ENCODE data around the gene SALL1.

Gene SALL1

GRCh38 chr16:51139568-51139967 lies 11.5 kb downstream of the SALL1 start:
- no peak for DNase-seq

- no peak for DNase-seq
These were observed 12.9 kb downstream of the SALL1 start for GRCh38 chr16:51138178-51138577.

DNA sequence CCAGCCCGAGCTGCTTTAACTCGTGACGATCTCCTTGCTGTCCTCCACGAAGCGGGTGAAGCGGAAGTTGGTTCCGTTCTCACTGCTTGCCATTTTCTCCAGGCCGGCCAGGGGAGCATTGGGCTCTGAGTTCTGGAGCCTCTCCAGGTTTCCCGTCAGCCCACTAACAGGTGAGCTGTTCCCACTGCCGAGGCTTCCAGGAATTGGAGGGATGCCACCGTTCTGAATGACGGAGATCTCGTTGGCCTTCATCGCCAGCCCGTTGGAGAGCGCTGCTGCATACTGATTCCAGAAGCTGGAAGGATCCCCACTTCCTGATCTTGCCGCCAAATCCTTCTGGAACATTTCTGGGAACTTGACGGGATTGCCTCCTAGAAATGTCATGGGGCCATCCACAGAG lies 14.0 kb downstream of the SALL1 start:
- no peak for DNase-seq

- no peak for DNase-seq
These were observed 16.2 kb downstream of the SALL1 start for GRCh38 chr16:51134876-51135275.

DNA sequence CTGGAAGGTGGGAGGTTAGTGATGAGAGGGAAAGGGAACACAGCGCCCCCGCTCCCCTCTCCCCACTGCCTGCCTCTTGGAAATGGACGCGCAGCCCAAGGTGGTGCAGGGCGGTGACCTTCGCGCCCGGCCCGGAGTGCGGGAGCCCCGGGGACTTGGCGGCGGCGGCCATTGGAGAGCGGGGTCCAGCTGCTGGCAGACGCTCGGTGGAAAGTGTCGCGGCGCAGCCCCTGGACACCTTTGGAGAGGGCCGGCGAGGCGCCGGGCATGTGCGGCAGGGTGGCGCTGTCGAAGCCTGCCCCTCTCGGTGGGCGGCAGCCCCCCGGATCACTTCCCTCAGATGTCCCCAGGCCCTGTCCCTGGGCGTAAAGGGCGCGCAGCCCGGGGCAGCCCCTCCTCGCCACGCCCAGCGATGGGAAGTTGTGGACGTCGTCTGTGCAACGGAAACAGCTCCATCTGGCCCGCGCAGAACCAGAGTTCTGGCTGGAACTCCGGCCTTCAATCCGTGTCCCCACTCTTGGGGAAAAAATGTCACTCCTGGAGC lies 16.7 kb downstream of the SALL1 start:
- DNase-seq: no peak

- no peak for DNase-seq
These were observed 17.4 kb downstream of the SALL1 start for GRCh38 chr16:51133688-51134087.

DNA sequence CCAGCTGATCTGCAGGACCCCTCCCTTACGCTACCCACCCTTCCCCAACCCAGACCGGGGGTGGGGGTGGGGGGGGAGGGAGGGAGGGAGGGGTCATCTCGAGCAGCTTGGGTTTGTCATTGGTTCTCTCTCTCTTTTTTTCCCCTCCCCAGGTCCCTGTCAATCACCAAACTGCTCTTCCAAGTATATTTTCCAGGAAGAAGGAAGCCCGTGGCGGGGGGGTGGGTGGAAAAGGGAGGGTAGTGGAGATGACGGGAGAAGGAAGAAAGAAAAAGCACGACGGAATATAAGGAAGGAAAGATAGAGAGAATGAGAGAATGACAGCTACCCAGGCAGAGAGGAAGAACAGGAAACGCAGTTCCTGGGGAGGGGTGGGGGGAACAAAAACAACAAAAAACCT lies 17.9 kb downstream of the SALL1 start:
- no peak for DNase-seq

DNA sequence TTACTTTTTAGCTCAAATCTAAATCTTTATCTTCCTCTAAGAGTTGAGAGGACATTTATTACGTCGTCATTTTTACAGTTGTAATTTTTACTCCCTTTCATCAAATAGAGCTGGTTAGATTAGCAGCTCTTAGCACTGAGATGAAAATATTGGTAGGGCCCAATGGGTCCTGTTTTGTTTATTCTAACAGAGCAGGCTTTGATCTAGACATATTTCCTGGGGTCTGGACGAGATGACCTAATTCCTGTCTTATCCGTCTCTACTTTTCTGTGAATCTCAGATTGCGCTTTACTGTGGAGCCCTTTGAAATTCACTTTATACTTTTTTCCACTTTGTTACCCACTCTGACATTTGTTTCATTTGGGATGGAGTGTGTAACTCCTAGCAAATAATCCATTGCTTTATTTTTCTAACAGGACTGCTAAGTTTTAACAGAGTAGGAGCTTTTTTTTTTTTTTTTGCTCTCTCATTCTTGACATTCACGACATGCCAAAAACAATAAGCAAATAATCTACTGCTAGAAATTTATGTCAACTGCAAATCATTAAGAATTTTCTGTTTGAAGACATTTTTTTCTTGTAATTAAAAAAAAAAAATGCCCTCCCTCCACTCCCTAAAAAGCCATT lies 18.5 kb downstream of the SALL1 start:
- no peak for DNase-seq

- DNase-seq: no peak
These were observed 19.5 kb downstream of the SALL1 start for GRCh38 chr16:51131619-51132018.

DNA sequence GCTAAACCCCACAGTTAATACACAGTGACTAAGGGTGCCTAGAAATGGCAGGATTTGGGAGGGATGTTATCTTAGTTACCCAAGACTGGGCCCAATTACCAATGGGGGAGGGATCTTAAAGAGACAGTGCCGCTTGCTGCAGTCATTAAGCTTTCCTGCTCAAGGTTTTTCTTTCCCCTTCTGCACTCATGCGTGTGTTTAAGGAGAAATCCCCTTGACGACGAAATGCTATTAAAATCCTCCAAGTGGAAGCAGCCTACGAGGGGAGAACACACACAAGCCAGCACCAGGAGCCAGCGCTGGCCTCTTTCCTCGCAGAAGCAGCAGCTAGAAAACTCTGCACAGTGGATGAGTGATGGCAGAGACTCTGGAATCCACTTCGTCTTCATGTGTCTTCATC lies 22.0 kb downstream of the SALL1 start:
- DNase-seq: no peak

DNA sequence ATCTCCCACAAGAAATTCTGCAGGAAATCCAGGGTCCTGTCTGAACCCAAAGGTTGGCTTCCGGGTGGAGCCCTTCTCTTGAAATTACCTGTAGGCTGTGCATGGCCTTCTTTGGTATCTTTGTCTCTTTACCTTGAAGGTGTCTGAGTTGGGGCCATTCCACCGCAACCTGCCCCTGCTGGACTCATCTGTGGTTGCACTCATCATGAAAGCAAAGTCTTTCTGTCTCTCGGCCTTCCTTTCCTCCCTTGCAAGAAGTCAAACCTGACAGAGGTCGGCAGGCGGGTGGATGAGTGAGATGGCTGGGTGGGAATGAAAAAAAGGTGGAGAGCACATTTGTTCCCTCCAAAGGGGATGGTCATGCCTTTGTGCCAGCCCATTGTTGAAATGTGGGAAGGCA lies 25.1 kb downstream of the SALL1 start:
- no peak for DNase-seq

GRCh38 chr16:51124896-51125295 lies 26.2 kb downstream of the SALL1 start:
- no peak for DNase-seq

GRCh38 chr16:51121850-51122249 lies 29.2 kb downstream of the SALL1 start:
- no peak for DNase-seq

DNA sequence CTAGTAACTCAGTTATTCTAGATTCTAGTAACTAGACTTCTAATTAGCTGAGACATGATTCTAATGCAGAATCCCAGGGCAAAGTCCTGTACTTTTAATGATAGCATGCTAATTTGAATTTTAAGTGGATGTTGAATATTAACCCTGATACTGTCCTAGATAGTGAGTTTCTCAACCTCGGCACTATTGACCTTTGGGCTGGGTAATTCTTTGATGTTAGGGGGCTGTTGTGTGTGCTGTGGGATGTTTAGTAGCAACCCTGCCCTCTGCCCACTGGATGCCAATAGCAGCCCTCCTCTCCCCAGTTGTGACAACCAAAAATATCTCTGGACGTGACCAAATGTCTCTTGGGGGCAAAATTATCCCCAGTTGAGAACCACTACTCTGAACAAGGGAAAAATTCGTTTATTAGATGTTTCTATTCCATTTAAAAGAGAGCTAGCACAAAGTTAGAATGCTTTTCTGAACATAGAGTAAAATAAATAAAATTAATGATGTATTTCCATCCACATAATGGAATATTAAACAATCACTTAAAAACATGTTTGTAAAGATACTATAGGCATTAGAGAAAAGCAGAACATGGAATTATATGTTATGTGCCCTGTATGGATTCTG lies 30.2 kb downstream of the SALL1 start:
- no peak for DNase-seq

DNA sequence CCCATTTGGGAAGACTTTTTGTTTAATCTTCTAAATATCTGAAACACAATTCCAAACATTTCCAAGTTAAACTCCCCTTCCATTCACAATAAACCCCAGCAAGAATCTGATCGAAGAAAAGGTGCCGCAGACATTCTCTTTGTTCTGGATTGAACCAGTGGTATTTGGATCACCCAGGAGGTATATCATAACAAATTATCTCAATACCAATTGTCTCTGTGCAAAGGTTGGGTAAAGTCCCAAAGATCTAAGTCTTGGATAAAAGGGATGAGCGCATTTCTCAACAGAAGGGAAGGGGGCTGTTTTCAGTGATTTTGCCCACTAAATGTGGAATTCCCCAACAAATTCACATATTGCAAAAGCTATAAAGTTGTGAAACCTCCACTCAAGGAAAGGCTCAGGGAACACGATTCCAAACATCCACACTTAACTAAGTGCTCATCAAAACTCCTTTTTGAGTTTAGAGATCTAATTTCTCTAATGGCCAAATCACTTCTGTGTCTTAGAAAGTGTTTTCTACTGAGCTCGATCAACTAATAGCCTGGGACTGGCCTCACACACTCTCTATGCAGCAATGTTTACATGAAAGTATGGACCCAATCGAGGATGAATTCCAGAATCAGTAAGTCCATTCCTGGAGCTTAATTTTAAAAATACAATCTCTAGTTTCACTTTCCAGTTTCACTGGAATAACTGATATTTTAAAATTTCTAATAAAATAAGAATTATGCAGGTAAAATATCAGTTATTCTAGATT lies 30.9 kb downstream of the SALL1 start:
- no peak for DNase-seq

DNA sequence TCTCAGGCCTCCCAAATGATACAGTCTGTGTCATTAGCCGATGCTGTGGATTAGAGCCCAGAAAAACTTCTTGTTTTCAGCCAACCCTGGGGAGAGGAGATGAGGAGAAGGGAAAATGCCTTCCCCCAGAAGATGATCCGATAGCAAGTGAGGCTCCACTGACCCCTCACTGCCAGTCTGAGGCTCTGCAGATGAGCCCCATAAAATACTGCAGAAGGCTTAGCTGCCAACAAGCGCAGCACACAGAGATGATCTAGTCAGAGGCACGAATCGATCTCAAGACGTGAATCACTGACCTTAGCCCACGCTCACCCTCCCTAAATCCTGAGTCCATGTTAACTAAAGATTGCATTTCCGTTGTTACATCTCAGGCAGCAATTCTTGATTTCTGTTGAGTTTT lies 31.5 kb downstream of the SALL1 start:
- DNase-seq: no peak

DNA sequence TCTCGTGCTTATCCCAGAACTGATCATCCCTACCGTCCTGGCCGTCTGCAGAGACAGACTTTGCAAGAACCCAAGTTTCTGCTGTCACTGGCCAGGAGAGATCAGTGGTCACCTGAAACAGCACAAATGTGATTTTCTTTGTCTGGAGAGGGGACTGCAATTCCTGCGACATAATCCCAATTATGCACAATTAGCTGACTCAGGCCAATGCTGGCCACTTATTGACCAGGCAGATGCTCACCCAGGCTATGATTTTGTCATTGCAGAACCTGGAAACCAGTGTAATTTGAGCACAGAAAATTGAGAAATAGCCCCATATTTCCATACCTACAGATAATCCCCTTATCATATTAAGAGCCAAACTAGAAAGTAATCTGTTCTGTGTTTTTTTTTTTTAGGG lies 34.7 kb downstream of the SALL1 start:
- no peak for DNase-seq

DNA sequence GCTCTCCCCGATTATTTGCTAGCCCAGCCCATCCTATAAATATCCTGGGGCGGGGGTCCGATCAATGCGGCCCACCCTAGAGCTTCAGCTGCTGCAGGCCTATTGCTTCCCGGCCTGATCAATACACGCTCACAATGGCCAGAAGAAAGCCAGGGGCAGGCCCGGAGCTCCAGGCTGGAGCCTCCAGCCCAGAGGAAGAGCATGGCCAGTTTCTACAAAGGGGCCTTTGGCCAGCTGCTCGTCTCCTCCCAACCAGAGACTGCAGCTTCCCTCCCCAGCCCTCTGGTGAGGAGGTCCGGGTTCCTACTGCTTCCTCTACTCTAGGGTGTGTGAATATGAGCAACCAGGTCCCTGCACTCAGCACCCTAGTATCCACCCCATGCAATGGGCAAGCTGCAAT lies 36.7 kb downstream of the SALL1 start:
- DNase-seq: no peak

DNA sequence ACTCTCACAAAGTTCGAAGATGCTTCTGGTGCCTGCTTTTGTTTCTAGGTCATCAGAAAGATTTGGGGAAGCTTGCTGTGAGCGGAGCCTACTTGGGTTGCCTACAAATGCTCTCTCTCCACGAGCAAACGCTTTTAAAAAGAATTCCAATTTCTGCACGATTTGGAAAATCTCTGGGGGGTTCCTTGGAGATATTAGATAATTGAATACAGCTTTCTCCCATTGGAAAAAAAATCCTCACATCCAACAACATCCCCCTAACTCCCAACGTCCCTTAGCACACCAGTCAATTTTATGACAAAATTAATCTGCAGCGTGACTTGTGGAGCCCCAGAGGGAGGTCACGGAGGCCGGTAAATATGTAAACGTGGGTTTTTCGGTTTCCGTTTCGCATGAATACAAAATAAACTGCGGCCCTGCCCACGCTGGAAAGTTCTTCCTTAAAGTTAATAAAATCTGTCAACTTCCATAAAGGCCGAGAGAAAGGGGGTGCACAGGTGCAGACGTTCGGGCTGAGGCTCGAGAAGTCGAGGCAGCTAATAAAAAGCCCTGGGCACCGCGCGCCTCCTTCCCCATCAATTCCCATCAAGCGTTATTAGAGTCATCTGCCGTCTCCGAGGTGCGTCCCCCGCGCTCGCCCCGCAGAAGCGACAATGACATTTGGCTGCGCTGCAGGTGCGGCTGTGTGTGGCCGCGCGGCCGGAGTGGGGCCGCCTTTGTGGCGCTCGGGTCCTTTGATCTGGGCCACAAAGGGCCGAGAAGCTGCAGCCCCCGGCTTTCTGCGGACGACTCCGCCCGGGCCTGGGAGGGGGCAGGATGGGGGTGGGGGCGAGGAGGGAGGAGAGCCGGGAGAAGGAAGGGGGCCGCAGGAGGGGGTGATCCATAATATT lies 37.6 kb downstream of the SALL1 start:
- no peak for DNase-seq

GRCh38 chr16:51112323-51112722 lies 38.7 kb downstream of the SALL1 start:
- no peak for DNase-seq

DNA sequence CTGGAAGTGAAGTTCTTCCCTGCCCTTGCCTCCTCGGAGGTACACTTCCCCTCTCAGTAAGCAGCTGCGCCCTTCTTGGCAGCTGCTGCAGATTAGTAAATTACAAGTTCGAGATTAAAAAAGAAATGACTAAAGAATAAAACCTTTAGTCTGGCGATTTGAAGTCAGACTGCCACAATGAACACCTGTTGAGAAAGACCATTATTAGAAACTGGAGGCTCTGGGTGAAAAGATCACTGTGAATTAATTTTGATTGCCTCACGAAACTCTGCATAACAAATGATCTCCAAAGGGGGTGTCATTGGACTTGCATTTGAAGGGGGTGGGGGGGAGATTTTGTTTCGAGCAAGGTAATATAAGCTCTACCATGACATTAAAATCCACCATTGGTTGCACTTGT lies 39.3 kb downstream of the SALL1 start:
- no peak for DNase-seq

DNA sequence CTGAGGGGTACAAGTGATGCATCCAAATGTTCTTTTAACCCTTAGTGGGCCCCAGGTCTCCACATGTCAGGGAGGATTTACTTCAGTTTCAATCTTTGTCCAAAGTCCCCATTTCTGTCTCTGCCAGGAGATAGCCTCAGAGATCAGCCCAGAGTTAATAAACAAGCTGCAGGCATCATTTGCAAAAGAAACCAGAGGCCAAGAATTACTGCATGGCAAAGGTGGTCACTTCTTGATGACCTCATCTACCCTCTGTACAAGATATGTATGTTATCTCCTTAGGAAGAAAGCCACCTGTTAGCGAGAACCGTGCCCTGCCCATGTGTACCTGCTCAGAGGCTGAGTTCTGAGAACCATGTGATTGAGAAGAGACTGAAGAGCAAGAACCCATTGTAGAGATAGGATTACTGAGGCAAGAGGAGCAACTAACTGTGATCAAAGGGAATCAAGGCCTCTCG lies 40.3 kb downstream of the SALL1 start:
- no peak for DNase-seq

DNA sequence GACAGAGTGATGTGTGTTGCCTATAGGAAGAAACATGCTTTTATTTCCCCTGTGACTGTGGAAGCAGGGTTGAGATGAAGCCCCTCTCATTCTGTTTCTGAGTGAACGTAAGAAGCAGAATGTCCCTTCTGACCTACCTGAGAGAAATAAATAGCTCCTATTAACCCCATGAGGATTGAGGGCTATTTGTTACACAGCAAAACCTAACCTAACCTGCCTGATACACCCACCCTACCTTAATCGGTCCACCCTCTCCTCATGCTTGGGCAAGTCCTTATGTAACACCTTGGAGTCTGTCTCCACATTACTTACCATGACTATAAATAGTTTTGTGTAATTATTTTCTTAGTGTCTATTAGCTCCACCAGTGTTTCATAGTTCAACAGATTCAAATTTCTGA lies 41.9 kb downstream of the SALL1 start:
- DNase-seq: no peak

All from DMS153 (cell line).